NCI-H146 (cell line): ENCODE measurements around the gene C17orf113.

Source experiments
- DNase-seq: peaks from one replicate; lab custom pipeline; 2025; lab: John Stamatoyannopoulos, UW

Gene C17orf113

DNA sequence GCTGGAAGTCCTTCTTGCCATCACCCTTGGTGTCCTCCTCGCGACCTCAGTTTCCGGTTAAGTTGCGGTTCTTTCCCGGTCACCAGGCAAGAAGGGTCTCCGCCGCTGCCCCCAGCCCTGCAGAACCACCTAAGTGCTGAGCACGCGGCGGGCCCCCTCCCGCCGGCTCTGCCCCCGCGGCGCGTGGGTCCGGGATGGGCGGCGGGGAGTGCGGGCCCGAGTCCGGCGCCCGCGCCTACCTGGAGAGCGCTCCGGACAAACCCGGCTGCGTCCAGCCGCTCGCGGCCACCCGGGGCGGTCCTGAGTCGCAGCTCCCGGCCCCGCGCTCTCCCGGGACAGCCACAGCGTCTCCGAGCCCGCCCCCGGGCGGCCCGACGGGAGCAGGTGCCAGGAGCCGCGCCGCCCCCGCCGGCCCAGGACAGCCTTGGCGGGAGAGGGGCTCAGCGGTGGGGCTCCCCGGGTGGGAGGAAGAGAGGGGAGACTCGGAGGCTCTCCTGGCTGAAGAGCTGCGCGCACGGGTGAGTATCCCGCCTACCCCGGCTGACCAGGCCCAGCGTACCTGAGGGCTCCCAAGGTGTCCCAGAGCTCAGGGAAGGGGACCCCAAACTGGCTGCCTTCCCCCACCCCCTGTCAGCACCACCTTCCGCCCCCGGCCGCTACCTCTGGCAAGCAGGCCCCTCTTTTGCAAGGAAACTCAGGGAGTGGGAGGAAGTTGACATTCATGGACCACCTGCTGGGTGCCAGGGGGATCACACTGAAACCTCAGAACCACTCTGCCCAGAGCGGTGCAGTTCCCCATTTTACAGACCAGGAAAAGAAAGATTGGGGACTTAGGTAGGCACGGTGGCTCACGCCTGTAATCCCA is 22.2 kb upstream of the C17orf113 start:
- DNase-seq: peak; percentile 8

- no peak for DNase-seq
Measured at GRCh38 chr17:42071810-42072209, 21.4 kb upstream of the C17orf113 start.

DNA sequence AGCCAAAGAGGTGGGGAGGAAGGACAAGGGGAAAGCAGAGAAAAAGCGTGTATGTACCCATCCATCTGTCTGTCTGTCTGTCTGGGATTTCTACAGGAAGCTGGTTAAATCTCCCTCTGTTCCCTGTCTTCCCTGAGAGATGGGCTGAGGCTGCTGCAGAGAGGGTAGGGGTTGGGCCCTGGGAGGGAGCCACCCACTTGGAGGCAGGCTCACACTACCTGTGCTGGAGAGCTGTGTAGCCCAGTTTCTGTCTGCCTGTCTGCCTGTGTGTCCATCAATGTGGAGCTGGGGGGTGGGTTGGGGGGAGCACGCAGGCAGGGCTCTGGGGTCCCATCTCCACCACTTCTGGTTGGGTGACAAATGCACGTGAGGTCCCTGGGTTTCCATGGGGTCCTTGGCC is 18.6 kb upstream of the C17orf113 start:
- no peak for DNase-seq

DNA sequence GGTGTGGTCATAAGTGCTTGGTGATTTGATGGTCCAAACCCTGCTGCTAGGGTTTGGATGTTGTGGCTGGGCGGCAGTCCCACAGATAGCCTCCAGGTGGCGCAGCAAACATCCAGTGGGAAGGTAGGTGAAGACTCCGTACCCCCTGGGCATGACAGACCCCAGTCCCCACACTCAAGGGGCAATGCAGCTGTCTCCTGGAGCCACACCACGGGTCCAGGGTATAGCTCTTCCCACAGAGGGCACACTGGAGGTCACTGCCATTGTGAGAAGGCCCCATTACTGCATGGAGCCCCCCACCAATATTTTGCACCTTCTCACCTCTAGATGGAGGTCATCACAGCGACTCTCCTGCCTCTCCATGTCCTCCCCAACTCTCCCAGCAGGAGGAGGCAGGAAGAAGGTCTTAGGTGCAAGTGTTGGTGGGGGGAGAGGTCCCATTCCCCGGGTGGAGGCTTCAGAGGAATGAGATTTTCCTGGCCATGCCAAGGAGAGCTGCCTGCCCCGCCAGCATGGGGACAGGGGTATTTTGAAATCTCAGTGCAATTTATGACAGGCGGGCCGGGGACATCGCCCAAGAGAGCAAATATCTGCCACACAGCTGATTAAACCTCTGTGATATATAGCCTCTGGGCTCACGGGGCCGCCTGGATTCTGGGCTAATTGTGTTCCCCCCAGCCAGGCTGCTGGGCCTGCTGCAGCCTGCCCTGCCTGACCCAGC is 17.1 kb upstream of the C17orf113 start:
- DNase-seq: peak; percentile 42

DNA sequence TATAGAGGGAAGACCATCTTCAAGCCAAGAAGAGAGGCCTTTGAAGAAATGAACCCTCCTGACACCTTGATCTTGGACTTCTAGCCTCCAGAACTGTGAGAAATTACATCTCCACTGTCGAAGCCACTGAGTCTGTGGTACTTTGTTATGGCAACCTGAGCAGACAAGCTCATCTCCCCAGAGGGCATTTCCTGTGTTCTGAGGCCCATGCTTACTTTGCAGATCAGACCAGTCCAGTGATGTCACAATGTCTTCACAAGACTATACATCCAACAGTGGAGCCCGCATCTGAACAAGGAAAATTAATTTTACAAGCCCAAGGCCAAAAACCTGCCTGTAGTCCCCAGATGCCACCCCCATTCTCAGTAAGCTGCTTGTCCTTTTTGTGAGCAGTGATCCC is 14.8 kb upstream of the C17orf113 start:
- no peak for DNase-seq

GRCh38 chr17:42062681-42063080 is 12.3 kb upstream of the C17orf113 start:
- no peak for DNase-seq

DNA sequence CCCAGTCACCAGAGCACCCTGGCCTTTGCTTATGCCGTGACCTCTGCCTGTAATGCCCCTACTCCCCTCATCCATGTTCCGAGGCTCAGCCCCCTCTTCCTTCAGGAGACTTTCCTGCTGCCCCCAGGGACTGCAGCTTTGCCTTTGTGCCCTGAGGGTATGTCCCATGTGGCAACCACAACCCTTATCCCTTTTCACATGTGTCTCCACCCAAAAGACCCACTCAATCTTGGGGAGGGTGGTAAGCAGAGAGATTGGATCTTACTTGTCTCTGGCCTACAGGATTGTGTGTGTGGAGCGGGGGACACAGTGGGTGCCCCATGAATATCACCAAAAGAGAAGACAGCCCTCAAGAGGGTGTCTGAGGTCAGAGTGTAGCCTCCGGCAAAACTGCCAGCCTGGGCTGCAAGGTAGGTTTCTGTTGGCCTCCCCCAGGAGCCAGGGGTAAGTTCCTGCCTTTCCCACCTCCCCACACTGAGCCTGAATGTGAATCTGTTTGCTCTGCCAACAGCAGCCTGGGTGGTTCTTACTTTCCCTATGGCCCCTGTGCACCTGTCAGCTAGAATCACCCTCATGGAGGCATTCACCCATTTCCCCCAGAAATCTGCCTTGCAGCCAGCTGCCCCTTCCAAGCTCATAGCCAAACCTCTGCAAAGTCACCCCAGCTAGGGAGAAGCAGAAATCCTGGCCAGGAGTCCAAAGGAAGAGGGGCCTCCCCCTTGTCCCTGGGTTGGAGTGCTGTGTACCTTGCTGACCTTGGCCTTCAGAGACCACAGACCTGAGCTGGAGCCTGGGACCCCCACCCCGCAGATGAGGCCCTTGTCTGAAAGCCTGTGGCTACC is 11.5 kb upstream of the C17orf113 start:
- DNase-seq: peak; percentile 14

- no peak for DNase-seq
Measured at GRCh38 chr17:42060231-42060630, 9.8 kb upstream of the C17orf113 start.

DNA sequence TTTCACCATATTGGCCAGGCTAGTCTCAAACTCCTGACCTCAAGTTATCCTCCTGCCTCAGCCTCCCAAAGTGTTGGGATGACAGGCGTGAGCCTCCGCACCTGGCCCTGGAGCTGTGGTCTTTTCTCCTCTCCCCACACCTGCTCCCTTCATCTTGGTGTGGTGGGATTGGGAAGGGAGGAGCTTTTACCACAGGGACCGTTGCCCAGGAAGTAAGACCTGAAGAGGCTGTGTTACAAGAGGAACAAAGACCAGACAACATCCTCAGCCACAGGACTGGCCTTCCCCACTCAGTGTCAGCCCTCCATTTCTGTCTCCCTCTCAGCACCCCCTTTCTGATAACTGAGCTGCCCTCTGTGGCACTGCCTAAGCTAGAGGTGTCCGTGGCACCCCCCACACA is 9.4 kb upstream of the C17orf113 start:
- DNase-seq: no peak

DNA sequence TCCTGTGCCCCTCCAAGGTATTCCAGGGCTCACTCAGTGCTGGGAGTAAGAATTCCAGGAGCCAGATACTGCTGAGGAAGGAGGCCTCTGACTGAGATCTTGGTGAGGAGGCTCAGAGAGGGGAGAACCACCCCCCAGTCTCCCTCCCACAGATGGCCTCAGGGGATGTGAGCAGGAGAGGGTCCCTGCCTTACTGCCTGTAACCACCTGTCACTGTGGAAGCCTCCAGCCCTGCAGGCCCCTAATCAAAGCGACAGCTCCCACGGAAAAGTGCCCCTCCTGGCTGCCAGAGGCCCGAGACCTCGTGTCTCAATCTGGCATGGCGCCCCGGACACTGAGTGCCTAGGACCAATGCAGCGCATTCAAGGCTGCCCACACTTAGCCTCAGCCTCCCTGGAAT is 7.7 kb upstream of the C17orf113 start:
- DNase-seq: no peak

DNA sequence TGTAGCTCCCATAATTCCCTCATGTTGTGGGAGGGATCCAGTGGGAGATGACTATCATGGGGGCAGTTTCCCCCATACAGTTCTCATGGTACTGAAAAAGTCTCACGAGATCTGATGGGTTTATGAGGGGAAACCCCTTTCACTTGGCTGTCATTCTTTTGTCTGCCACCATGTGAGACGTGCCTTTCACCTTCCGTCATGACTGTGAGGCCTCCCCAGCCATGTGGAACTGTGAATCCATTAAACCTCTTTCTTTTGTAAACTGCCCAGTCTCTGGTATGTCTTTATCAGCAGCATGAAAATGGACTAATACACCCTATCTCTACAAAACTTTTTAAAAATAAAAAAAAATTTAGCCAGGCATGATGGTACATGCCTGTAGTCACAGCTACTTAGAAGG is 6.2 kb upstream of the C17orf113 start:
- DNase-seq: no peak

DNA sequence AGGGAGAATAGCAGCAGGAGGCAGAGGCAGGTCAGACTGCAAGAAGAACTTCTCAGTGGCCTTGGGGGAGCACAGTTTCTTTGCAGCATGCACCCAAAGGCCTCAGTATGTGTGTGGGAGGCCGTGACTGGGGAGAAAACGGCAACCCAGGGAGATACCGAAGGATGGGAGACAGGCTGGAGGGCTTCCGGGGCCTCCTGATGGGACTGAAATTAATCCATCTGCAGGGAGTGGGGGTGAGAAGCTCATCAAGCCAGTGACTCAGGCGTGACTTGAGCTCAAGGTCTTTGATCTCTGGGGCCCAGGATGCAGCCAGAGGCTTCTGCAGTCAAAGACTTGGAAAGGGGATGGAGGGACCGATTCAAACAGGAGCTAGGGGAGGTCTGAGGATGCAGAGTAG is 5.1 kb upstream of the C17orf113 start:
- DNase-seq: peak; percentile 48

DNA sequence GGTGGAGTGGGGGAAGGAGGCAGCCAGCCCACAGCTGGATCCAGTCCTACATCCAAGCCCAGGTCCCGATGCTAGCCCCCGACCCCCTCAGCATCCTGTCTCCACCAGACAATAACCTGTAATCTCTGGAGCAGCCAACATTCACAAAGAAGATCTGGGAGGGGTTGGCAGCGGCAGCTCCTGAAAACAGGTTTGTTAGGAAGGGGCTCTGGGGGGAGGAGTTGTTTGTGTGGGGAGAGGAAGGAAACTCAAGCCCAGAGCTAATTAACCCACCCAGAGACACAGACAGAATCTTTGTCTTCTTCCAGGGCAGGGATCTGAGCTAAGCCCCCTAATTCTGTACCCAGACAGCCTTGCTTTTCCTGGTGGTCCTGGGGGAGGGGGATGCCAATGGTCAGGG is 4.6 kb upstream of the C17orf113 start:
- DNase-seq: no peak

DNA sequence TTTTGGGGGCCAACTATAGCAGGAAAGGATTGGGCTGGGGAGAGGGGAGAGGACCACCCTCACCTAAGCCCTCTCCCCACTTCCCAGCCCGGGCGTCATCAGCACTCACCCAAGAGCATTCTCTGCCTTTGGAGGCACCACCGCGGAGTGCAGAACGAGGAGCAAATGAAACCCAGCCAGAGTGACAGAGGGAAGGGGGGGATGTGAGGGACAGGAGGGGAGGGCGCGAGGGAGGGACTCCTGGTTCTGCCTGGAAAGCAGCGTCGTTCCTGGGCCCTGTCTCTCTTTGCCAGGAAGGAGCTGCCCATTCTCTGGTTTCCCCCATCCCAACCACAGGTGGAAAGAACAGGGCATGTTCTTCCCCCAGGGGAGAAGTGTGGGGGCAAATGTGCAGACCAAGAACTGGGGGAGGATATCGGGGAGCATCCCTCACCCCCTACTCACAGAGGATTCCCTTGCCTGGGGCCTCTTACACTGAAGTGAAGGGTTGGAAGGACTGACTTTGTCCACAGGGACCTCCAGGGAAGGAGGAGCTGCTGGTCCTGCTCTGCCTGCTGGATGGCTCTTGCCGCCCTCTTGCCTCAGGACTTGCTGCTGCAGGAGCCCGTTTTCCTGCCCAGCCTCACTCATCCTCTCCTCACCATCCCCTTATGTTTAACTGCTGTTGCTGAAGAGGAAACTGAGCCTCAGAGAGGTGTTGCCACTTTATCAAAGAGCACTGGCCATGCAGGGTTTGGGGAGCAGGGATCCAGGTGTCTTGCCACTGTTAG is 3.5 kb upstream of the C17orf113 start:
- DNase-seq: no peak

DNA sequence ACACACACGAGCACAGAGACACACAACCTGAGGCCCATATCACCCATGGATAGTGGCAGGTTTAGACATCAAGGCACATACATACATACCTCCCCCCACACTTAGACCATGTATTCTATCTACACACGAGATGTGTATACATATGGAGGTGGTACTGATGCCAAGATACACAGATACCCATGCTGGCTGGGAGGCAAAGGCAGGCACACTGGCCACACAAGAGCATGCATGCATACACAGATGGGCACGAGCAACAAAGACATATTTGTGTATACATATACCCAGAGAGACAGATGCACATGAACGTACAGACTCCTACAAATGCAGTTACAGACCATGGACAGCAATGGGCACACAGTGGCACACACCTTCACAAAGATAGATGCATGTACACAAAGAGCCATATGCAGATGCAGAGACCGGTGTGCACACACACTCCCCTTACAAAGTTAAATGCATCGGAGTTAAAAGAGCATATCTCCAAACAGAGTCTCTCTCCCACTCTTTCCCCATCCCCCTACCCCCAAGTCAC is 2.0 kb upstream of the C17orf113 start:
- DNase-seq: no peak

DNA sequence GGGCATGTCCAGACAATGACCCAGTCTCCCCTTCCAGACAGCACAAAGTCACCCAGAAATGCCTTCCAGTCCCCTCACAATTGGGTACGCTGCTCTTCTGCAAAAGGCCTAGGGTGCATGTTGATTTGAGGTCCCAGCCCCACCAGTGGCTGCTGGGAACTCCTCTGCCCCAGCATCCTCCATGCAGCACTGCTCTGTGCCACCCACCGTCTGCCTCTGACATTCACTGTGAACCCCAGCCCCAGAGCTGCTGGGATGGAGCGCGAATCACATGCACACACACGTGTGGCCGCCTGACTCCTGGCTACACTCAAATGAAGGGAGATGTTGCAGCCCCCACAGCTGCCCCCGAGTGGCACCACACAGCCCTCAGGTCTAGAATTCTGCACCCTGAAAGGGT is 1.2 kb upstream of the C17orf113 start:
- DNase-seq: no peak

DNA sequence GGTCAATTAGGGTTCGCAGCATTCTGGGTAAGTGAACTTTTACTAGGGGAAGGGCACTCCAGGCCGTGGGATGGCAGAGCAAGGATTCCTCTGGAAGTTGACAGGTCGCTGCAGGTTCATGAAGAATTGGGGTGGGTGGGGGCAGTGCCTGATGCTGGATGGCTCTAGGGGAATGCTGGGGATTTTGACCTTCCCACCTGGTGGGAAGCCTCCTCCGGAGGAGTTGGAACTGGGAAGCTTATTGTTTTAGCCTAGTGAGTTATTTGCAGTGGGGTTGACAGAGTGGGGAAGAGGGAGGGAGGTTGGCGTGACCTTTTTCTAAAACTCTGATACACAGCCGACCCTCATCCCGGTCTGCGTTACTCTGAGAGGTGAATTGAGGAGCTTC is 606 bp upstream of the C17orf113 start:
- no peak for DNase-seq

DNA sequence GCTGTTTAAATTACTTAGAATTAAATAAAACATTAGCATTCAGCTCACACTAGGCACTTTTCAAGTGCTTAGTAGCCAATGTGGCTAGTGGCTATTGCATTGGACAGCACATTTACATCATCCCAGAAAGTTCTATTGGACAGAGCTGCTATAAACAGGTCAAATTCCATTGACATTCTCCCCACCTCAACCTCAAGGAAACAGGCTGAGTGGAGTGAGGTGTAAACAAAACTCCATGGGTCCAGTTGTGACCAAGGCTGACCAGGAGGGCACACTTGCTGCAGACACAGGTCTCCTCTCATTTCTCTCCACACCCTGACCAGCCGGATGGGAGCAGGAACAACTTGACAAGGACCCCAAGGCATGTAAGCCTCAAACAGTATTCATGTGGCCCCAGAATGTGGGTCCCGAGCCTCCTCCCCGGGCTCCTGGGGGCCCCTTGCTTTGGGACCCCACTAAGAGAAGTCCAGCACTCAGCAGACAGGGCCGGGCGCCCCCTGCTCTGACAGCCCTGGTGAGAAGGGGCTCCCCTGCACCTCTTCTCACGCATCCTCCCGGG is 488 bp downstream of the C17orf113 start:
- DNase-seq: peak; percentile 24

DNA sequence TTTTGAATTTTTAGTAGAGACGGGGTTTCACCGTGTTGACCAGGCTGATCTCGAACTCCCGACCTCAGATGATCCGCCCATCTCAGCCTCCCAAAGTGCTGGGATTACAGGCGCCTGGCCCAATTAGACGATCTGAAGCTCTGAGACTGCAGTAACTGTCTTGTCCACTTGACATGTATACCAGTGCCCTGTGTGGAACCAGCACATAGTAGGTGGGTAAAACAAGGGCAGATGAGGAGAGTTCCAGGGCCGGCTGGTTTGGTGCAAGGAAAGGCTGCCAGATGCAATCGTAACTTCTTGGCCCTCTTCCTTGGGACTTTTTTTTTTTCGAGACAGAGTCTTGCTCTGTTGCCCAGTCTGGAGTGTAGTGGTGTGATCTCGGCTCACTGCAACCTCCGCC is 3.1 kb downstream of the C17orf113 start:
- no peak for DNase-seq

GRCh38 chr17:42045719-42046118 is 4.7 kb downstream of the C17orf113 start:
- no peak for DNase-seq

- DNase-seq: no peak
Measured at GRCh38 chr17:42042598-42043319, 7.6 kb downstream of the C17orf113 start.
